ENCODE measurements around the gene TULP3.

The TULP3 gene

DNA sequence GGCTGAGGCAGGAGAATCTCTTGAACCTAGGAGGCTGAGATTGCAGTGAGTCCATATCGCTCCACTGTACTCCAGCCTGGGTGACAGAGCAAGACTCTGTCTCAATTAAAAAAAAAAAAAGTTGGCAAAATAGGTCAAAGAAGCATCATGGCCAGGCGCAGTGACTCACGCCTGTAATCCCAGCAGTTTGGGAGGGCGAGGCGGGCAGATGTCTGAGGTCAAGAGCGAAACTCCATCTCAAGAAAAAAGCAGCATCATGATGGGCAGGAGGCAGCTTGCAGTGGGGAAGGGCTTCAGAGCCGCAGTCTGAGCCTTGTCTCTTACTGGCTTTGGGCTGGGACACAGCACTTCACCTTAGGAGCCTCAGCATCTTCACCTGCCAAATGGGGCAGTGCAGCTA lies 89.9 kb downstream of the TULP3 start:
- CTCF ChIA-PET, result no interaction called here
- Histone ChIP-seq H3K27ac (ENCODE audit: extremely low read depth, low read depth, low read length) (no peak overlapping the region), H3K36me3 (ENCODE audit: control insufficient read depth in 2 of 2, insufficient read depth in 1 of 2, low read length in 2 of 2) (peaks cover 4% of the 10 kb centered on the region in 2 experiments; a peak in 2 of 3 replicates), H3K4me1 (ENCODE audit: control insufficient read depth, insufficient read depth, low read length) (0 out of 2 replicates have a peak, but pooled peaks cover 4% of the 10 kb centered on the region), H3K9me3 (ENCODE audit: control insufficient read depth, insufficient read depth, low read depth, low read length) (no peaks in the 10 kb centered on the region), H3K4me3 (ENCODE audit: low read depth, low read length) (no peak overlapping the region)
- POLR2A ChIA-PET, result no interaction called here
- TF ChIP-seq, protein P1, sequence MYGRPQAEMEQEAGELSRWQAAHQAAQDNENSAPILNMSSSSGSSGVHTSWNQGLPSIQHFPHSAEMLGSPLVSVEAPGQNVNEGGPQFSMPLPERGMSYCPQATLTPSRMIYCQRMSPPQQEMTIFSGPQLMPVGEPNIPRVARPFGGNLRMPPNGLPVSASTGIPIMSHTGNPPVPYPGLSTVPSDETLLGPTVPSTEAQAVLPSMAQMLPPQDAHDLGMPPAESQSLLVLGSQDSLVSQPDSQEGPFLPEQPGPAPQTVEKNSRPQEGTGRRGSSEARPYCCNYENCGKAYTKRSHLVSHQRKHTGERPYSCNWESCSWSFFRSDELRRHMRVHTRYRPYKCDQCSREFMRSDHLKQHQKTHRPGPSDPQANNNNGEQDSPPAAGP (tag by site-specific recombination; IDR thresholded peaks at IDR 0.05), result no peak
- TF ChIP-seq ZNF600 (tag by site-specific recombination; IDR thresholded peaks at IDR 0.05), result peak; percentile 35; the same call in 1 of the 2 replicates
- TF ChIP-seq, protein P2, sequence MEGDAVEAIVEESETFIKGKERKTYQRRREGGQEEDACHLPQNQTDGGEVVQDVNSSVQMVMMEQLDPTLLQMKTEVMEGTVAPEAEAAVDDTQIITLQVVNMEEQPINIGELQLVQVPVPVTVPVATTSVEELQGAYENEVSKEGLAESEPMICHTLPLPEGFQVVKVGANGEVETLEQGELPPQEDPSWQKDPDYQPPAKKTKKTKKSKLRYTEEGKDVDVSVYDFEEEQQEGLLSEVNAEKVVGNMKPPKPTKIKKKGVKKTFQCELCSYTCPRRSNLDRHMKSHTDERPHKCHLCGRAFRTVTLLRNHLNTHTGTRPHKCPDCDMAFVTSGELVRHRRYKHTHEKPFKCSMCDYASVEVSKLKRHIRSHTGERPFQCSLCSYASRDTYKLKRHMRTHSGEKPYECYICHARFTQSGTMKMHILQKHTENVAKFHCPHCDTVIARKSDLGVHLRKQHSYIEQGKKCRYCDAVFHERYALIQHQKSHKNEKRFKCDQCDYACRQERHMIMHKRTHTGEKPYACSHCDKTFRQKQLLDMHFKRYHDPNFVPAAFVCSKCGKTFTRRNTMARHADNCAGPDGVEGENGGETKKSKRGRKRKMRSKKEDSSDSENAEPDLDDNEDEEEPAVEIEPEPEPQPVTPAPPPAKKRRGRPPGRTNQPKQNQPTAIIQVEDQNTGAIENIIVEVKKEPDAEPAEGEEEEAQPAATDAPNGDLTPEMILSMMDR (tag by site-specific recombination; IDR thresholded peaks at IDR 0.05), result no peak
- TF ChIP-seq GLI2 (tag by site-specific recombination; IDR thresholded peaks at IDR 0.05; ENCODE audit: borderline replicate concordance, low read depth), result no peak

DNA sequence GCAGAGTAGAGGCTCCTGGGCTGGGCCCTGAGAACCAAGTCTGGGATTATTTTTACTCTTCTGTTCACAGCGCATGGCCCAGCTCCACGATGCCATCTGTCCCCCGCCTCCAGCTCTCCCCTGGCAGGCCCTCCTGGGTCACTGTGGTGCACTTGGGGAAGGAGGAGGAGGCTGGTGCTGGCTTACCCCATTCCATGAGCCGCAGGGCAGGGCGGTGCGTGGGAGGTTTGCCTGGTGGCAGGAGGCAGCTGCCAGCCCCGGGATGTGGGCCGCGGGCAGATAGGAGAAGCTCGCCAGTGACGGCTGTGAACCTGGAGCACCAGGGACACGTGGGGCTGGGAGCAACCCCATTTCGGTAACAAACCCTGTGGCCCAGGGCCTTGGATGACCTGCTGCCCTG lies 91.7 kb downstream of the TULP3 start:
- Histone ChIP-seq H3K27ac (ENCODE audit: extremely low read depth, low read depth, low read length) (no peak overlapping the region), H3K36me3 (ENCODE audit: control insufficient read depth in 2 of 2, insufficient read depth in 1 of 2, low read length in 2 of 2) (peaks cover 4% of the 10 kb centered on the region in 2 experiments; a peak in 2 of 3 replicates), H3K9me3 (ENCODE audit: control insufficient read depth, insufficient read depth, low read depth, low read length) (no peaks in the 10 kb centered on the region), H3K4me1 (ENCODE audit: control insufficient read depth, insufficient read depth, low read length) (no peaks in the 10 kb centered on the region), H3K4me3 (ENCODE audit: low read depth, low read length) (no peak overlapping the region)
- POLR2A ChIA-PET, result no interaction called here
- TF ChIP-seq ZNF354C (tag by site-specific recombination; IDR thresholded peaks at IDR 0.05; ENCODE audit: borderline replicate concordance, low read depth) (no peak), ZFHX2 (tag by site-specific recombination; conservative IDR thresholded peaks at IDR 0.05) (peak; percentile 41), SETDB1 (IDR thresholded peaks at IDR 0.05; ENCODE audit: insufficient read length, low read length) (no peak)
- CTCF ChIA-PET, result interaction anchor here (1.3 kb wide), 1 partner anchor 52 kb away, joined by 3 read pairs; no protein-coding TSS in a partner anchor

DNA sequence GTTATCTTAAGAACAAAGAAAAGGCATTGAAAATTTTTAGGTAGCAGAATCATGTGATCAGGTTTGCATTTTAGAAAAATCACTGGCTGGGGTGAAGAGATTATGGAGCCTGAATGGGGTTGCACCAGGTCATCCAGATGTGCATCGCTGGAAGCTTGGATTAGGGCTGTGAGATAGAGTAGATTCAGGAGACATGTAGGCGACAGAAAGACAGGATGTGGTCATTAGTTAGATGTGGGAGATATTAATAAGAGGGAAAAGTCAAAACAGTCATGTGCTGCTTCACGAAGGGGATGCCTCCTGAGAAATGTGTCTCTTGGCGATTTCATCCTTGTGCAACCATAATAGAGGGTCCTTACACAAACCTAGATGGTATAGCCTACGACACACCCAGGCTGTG lies 93.6 kb downstream of the TULP3 start:
- ChIA-PET POLR2A (no interaction called here), CTCF (no interaction called here)
- H3K4me3 ChIP-seq (ENCODE audit: low read depth, low read length), result no peak overlapping the region
- no peak for TF ChIP-seq ZNF354C (tag by site-specific recombination; IDR thresholded peaks at IDR 0.05; ENCODE audit: borderline replicate concordance, low read depth)
- TF ChIP-seq, protein P3, sequence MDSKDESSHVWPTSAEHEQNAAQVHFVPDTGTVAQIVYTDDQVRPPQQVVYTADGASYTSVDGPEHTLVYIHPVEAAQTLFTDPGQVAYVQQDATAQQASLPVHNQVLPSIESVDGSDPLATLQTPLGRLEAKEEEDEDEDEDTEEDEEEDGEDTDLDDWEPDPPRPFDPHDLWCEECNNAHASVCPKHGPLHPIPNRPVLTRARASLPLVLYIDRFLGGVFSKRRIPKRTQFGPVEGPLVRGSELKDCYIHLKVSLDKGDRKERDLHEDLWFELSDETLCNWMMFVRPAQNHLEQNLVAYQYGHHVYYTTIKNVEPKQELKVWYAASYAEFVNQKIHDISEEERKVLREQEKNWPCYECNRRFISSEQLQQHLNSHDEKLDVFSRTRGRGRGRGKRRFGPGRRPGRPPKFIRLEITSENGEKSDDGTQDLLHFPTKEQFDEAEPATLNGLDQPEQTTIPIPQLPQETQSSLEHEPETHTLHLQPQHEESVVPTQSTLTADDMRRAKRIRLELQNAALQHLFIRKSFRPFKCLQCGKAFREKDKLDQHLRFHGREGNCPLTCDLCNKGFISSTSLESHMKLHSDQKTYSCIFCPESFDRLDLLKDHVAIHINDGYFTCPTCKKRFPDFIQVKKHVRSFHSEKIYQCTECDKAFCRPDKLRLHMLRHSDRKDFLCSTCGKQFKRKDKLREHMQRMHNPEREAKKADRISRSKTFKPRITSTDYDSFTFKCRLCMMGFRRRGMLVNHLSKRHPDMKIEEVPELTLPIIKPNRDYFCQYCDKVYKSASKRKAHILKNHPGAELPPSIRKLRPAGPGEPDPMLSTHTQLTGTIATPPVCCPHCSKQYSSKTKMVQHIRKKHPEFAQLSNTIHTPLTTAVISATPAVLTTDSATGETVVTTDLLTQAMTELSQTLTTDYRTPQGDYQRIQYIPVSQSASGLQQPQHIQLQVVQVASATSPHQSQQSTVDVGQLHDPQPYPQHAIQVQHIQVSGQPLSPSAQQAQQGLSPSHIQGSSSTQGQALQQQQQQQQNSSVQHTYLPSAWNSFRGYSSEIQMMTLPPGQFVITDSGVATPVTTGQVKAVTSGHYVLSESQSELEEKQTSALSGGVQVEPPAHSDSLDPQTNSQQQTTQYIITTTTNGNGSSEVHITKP (tag by site-specific recombination; IDR thresholded peaks at IDR 0.05), result 0 out of 2 replicates have a peak, but pooled peaks have one; percentile 18
- peaks cover 0 to 3% of the 10 kb centered on the region in 2 experiments; a peak in 1 of 3 replicates for H3K36me3 ChIP-seq (ENCODE audit: control insufficient read depth in 2 of 2, insufficient read depth in 1 of 2, low read length in 2 of 2)
- no peaks in the 10 kb centered on the region for H3K9me3 ChIP-seq (ENCODE audit: control insufficient read depth, insufficient read depth, low read depth, low read length)
- no peak overlapping the region for H3K27ac ChIP-seq (ENCODE audit: extremely low read depth, low read depth, low read length)
- no peaks in the 10 kb centered on the region for H3K4me1 ChIP-seq (ENCODE audit: control insufficient read depth, insufficient read depth, low read length)

DNA sequence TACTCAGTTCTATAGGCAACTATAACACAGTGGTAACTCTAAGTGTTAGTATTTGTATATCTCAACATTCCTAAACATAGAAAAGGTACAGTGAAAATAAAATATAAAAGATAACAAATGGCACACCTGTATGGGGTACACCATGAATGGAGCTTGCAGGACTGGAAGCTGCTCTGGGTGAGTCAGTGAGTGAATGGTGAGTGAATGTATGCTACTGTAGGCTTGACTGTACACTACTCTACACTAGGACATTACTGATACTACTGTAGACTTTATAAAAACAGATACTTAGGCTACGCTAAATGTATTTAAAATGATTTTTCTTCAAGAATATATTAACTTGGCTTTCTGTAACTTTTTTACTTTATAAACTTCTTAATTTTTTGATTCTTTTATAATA lies 94.0 kb downstream of the TULP3 start:
- TF ChIP-seq ZNF621 (tag by site-specific recombination; IDR thresholded peaks at IDR 0.05), result no peak
- no peak for TF ChIP-seq ZNF785 (tag by site-specific recombination; IDR thresholded peaks at IDR 0.05)
- TF ChIP-seq ZNF202 (tag by site-specific recombination; IDR thresholded peaks at IDR 0.05; ENCODE audit: borderline replicate concordance), result no peak
- no peak for TF ChIP-seq ZBTB17 (tag by site-specific recombination; IDR thresholded peaks at IDR 0.05)
- no peak for TF ChIP-seq ZNF701 (tag by site-specific recombination; IDR thresholded peaks at IDR 0.05)
- no peak for TF ChIP-seq ZNF114 (tag by site-specific recombination; IDR thresholded peaks at IDR 0.05)
- TF ChIP-seq ZNF174 (tag by site-specific recombination; IDR thresholded peaks at IDR 0.05), result no peak
- no peak for TF ChIP-seq ZNF266 (tag by site-specific recombination; IDR thresholded peaks at IDR 0.05; ENCODE audit: low read depth)
- no peak for TF ChIP-seq ZNF501 (tag by site-specific recombination; IDR thresholded peaks at IDR 0.05)
- TF ChIP-seq ZNF426 (tag by site-specific recombination; IDR thresholded peaks at IDR 0.05), result no peak
- no peak for TF ChIP-seq ZNF544 (tag by site-specific recombination; IDR thresholded peaks at IDR 0.05)
- no peak for TF ChIP-seq ZNF777 (tag by site-specific recombination; IDR thresholded peaks at IDR 0.05; ENCODE audit: borderline replicate concordance)
- TF ChIP-seq ZNF626 (tag by site-specific recombination; IDR thresholded peaks at IDR 0.05), result no peak
- TF ChIP-seq ZNF530 (tag by site-specific recombination; IDR thresholded peaks at IDR 0.05; ENCODE audit: low read depth), result no peak
- H3K9me3 ChIP-seq (ENCODE audit: control insufficient read depth, insufficient read depth, low read depth, low read length), result no peaks in the 10 kb centered on the region
- H3K27ac ChIP-seq (ENCODE audit: extremely low read depth, low read depth, low read length), result no peak overlapping the region
- H3K4me3 ChIP-seq (ENCODE audit: low read depth, low read length), result no peak overlapping the region
- no peaks in the 10 kb centered on the region for H3K36me3 ChIP-seq (ENCODE audit: control insufficient read depth in 2 of 2, insufficient read depth in 1 of 2, low read length in 2 of 2)
- H3K4me1 ChIP-seq (ENCODE audit: control insufficient read depth, insufficient read depth, low read length), result no peaks in the 10 kb centered on the region
- ChIA-PET CTCF (no interaction called here), POLR2A (no interaction called here)
